Medulla oblongata (tissue), 1 donor: ENCODE measurements around the gene BIK.

Source experiments
- DNase-seq: peaks from one replicate; pipeline ENCODE4 v3.0.0-alpha.2; 2015; ENCODE audit errors: extremely low spot score

The BIK gene

GRCh38 chr22:43162412-43163150 is 52.0 kb downstream of the BIK start:
- DNase-seq, result no peak

- no peak for DNase-seq
Measured at GRCh38 chr22:43163241-43163795, 52.8 kb downstream of the BIK start.

- DNase-seq, result no peak
Measured at GRCh38 chr22:43164636-43165035, 54.1 kb downstream of the BIK start.

GRCh38 chr22:43166132-43166930 is 55.8 kb downstream of the BIK start:
- DNase-seq, result no peak

DNA sequence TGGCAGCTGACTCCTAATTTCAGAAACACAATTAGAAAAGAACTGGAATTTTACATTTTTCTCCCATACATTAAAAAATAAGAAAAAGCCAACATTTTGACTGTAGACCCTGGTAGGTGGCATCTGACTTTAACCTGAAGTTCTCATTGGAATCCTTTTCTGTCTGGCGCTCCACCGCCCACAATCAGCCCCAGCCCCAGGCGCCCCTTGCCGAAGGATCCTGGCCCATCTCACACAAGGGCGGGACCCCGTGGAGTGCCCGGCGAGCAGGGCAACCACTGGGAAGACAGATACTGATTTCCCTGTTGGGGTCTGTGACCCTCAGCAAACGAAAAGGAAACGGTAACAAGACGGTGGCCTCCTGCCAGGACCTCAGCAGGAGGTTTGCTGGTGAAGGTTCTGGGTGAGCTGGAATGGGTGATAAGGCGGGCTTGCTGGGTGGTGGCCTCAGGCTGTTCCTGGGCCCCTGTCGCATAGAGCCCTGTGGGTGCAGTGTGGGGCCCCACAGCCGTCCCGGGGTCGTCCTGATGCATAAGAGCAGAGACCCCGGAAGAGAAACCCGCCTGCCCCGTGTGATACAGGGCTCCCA is 56.5 kb downstream of the BIK start:
- DNase-seq, result no peak

DNA sequence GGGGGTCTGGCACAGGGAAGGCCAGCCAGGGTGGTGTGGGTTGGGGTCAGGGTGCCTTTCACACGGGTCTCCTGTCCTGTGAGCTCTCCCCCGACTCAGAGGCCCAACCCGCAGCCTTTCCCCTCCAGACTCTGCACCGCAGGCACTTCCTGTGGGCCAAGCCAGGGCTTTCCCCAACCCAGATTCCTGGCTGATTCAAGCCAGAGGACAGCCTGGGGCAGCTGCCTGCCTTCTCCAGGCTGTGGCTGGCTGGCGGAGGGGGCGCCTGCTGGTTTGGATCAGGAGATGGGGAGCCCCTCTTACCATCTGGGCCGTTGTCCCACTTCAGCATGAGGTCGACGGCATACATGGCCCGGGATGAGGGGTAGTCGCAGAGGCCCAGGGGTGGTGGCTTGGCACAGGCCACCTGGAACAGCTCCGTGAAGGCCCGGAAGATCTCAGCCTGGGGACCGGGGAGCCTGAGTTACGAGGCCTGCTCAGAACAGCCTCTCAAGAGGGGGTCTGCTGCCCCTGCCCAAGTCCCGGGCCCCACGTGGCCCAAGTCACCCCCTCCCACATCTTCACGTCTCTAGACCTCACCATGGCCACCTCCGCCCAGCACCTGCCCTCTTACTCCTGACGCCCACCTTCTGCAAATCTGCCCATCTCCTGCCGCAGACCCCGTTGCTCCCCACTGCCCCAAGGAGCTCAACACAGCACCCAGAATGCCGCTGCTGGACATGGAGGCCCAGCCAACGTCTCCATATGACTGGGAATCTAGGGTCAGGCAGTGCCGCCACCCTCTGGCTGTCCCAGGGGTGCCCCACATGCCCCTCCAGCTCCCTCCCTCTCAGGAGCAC is 58.1 kb downstream of the BIK start:
- no peak for DNase-seq

- DNase-seq, result no peak
Measured at GRCh38 chr22:43169310-43170130, 59.0 kb downstream of the BIK start.

GRCh38 chr22:43170131-43170480 is 59.6 kb downstream of the BIK start:
- no peak for DNase-seq

- no peak for DNase-seq
Measured at GRCh38 chr22:43171019-43171491, 60.5 kb downstream of the BIK start.

GRCh38 chr22:43171607-43172006 is 61.1 kb downstream of the BIK start:
- no peak for DNase-seq

GRCh38 chr22:43172191-43172590 is 61.6 kb downstream of the BIK start:
- no peak for DNase-seq

GRCh38 chr22:43173566-43173965 is 63.0 kb downstream of the BIK start:
- no peak for DNase-seq

- DNase-seq, result no peak
Measured at GRCh38 chr22:43173976-43174720, 63.6 kb downstream of the BIK start.

DNA sequence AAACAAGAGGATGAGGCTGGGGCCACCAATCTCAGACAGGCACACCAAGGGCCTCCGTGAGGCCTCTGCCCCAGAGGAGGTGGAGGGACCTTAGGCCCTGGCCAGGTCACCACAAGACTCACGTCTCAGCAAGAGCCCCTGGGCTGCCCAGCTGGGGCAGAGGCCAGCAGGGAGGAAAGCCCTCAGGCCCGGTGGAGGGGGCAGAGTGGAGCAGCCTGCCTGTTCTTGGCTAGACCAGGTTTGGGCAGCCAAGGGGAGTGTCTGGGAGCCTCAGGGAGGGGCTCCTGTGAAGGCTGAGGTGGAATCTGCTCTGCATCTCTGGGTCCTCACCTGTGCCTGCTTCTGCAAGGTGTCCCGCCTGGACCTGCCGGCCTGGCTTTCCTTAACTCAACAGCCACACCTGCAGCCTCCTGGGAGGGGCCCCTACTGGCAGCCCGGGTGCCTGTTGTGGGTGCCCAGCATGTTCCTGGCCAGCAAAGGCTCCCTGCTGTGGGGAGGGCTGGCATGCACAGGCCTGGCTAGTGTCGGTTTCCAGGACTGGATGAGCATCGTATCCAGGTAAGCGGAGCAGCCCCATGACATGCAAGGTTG is 64.5 kb downstream of the BIK start:
- DNase-seq, result no peak

DNA sequence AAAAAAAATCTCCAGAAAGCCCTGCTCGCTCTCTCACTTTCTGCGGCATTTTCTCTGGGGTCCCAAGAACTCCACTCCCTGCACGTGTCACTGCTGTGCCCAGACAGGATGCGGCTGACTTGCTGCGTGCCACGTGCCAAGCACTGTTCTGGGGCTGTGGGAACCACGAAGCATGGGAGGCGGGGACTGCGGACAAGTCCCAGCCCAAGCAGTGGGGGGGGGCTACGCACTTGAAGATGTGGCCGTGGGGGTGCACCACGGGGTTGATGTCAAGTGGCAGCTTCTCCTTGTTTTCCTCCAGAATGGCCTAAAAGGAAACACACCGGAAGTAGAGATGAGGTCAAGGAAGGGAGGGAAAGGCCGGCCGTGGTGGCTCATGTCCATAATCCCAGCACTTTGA is 65.5 kb downstream of the BIK start:
- no peak for DNase-seq

DNA sequence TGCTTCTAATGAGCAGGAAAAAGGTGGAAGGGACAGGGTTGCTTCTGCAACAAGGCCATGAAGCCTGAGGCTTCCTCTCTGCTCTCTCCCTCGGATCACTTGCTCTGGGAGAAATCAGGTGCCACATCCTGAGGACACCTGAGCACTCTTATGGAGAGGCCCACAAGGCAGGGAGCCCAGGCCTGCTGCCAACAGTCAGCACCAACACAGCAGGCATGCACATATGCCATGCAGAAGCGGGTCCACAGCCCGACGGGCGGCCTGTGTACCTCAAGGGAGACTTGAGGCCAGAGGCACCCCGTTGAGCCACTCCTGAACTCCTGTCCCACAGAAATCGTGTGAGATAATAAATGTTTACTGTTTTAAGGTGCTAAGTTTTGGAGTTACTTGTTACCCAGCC is 66.9 kb downstream of the BIK start:
- no peak for DNase-seq
